Vagina (tissue), 2 donors: ENCODE data around the gene TMEM37.

Experiments used
- POLR2AphosphoS5 ChIP-seq, 2 donors: sonication (generic); formaldehyde crosslinking; IDR thresholded peaks; one replicate each; pipeline ENCODE4 v1.9.0; 2017; ENCODE audit warnings: antibody characterized with exemption in 2 of 2, mild to moderate bottlenecking in 2 of 2, low read depth in 1 of 2; ENCODE audit not compliant: insufficient read depth in 1 of 2
- TF ChIP-seq, protein P1 (sequence below), 3 experiments: fragments of 450-650 bp in 2 of 3; fragments of 200-600 bp in 1 of 3; sonication (generic) in 1 of 3; IDR thresholded peaks; one replicate each; pipeline ENCODE4 v1.5.1; 2017 to 2019; ENCODE audit warnings: antibody characterized with exemption in 3 of 3, mild to moderate bottlenecking in 2 of 3, moderate library complexity in 2 of 3

- no peak for TF ChIP-seq POLR2AphosphoS5 (IDR thresholded peaks at IDR 0.05; ENCODE audit: insufficient read depth in 1 of 2, low read depth in 1 of 2)
- TF ChIP-seq, protein P1, sequence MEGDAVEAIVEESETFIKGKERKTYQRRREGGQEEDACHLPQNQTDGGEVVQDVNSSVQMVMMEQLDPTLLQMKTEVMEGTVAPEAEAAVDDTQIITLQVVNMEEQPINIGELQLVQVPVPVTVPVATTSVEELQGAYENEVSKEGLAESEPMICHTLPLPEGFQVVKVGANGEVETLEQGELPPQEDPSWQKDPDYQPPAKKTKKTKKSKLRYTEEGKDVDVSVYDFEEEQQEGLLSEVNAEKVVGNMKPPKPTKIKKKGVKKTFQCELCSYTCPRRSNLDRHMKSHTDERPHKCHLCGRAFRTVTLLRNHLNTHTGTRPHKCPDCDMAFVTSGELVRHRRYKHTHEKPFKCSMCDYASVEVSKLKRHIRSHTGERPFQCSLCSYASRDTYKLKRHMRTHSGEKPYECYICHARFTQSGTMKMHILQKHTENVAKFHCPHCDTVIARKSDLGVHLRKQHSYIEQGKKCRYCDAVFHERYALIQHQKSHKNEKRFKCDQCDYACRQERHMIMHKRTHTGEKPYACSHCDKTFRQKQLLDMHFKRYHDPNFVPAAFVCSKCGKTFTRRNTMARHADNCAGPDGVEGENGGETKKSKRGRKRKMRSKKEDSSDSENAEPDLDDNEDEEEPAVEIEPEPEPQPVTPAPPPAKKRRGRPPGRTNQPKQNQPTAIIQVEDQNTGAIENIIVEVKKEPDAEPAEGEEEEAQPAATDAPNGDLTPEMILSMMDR (IDR thresholded peaks at IDR 0.05), result no peak
These were observed 1.3 kb downstream of the TMEM37 start for GRCh38 chr2:119432851-119433522.
